ENCODE data around the gene FAM170B. TPM values are rescaled to one million over a fixed set of nuclear protein-coding genes. Genes with fewer than 3 reads are reported as not detected.

Gene FAM170B
- total and polyA plus RNA-seq, 2 of the 4 experiments (the other 2 are of a cell fraction), result not detected

- no peaks in the 10 kb centered on the region for H3K36me3 ChIP-seq (ENCODE audit: control insufficient read depth, insufficient read depth, low read length)
- H4K91ac ChIP-seq (ENCODE audit: insufficient read depth, low read depth, low read length), result no peak overlapping the region
- intact Hi-C loops (cut with micrococcal nuclease) (no loop called here), dilution Hi-C loops (cut with HindIII; ENCODE audit: low sequenced_read_pairs, unreplicated experiment) (no loop called here), in situ Hi-C loops (cut with MboI; ENCODE audit: low sequenced_read_pairs) (no loop called here)
- no peak overlapping the region for H3K27ac ChIP-seq (ENCODE audit: insufficient read depth, low read length)
- no peak overlapping the region for H3K14ac ChIP-seq (replicated peaks; ENCODE audit: low read depth, low read length)
- no peak overlapping the region for H4K8ac ChIP-seq (ENCODE audit: low read depth in 2 of 2, low read length in 2 of 2)
- peak; percentile 79 for TF ChIP-seq MAFK (IDR thresholded peaks at IDR 0.05; ENCODE audit: low read depth, low read length)
- TF ChIP-seq FOS (IDR thresholded peaks at IDR 0.05; ENCODE audit: low read depth, low read length), result no peak
- H3K4me3 ChIP-seq (ENCODE audit: insufficient read depth, low read depth, low read length), result no peak overlapping the region
- H3K27me3 ChIP-seq (ENCODE audit: control insufficient read depth, insufficient read depth, low read length), result no peaks in the 10 kb centered on the region
- H2BK120ac ChIP-seq (ENCODE audit: low read depth, low read length), result no peak overlapping the region
- peaks cover 8% of the 10 kb centered on the region for H3K9me1 ChIP-seq (ENCODE audit: insufficient read depth, low read length)
- H3K9me3 ChIP-seq (ENCODE audit: control insufficient read depth, insufficient read depth, low read length), result no peaks in the 10 kb centered on the region; the same call in 1 of the 2 replicates
- H2BK5ac ChIP-seq (ENCODE audit: low read depth, low read length, poor library complexity, severe bottlenecking), result no peak overlapping the region
- H3K4ac ChIP-seq (ENCODE audit: low read depth, low read length), result no peak overlapping the region
- H3K56ac ChIP-seq (ENCODE audit: extremely low read depth, insufficient read depth, low read length), result no peak overlapping the region
- H3K79me1 ChIP-seq (ENCODE audit: low read depth in 1 of 2, low read length in 2 of 2), result no peaks in the 10 kb centered on the region
- no peak overlapping the region for H2AFZ ChIP-seq (replicated peaks; ENCODE audit: low read length, poor library complexity)
- BruUV-seq (replicated peaks), result no TSS peak
- H2BK20ac ChIP-seq (ENCODE audit: low read depth, low read length), result no peak overlapping the region
- no peak overlapping the region for H2AK5ac ChIP-seq (ENCODE audit: low read depth, low read length)
- WGBS, 2 experiments (ENCODE audit: extremely low coverage in 2 of 2, insufficient read length in 1 of 2), result no CpG with 5 or more reads among the region's 1 CpG
- no peak overlapping the region for H4K5ac ChIP-seq (ENCODE audit: low read depth, low read length)
- DNase-seq, result no peak
- ChIA-PET CTCF (interaction anchor here (0.9 to 1.1 kb wide), 3 partner anchors 10 to 12 kb away, joined by 3 to 4 read pairs (median 3); no protein-coding TSS in a partner anchor), POLR2A (ENCODE audit: unreplicated experiment) (no interaction called here)
- no peak overlapping the region for H2BK15ac ChIP-seq (ENCODE audit: low read depth, low read length)
- peaks cover 4% of the 10 kb centered on the region for H3K4me1 ChIP-seq (ENCODE audit: control insufficient read depth, insufficient read depth, low read length)
- H4K20me1 ChIP-seq (ENCODE audit: insufficient read depth, low read length), result no peaks in the 10 kb centered on the region
- no peak overlapping the region for H3K4me2 ChIP-seq (ENCODE audit: low read depth, low read length)
- no peak for ATAC-seq (ENCODE audit: low read depth)
- H3K18ac ChIP-seq (ENCODE audit: low read depth, low read length), result no peak overlapping the region
- H3K23ac ChIP-seq (ENCODE audit: low read depth, low read length), result no peak overlapping the region
- H2AK9ac ChIP-seq (replicated peaks; ENCODE audit: low read depth, low read length, poor library complexity), result no peak overlapping the region
- H3K9ac ChIP-seq (ENCODE audit: low read depth, low read length), result no peak overlapping the region
These were observed 17.7 kb upstream of the FAM170B start for GRCh38 chr10:49151481-49151880.

Measured in IMR-90 (cell line).